Stimulated activated CD4-positive, alpha-beta T cell treated with anti-CD3 and anti-CD28 coated beads, Interleukin-1b, Interleukin-23, amount 100 ng/mL, for 1 hour (primary cell): ENCODE measurements around the gene FGA.
A peak's percentile ranks its signal among the peaks of the same experiment; 100 is the strongest.

Experiments used
- DNase-seq, 2 donors: peaks; one replicate each; pipeline ENCODE4 v3.0.0-alpha.2; 2020; ENCODE audit warnings: low read depth in 2 of 2

The FGA gene

GRCh38 chr4:154590329-154591006 is at the start of gene FGA:
TSS of gene FGA (minus strand) at chr4:154590742. CDS start at chr4:154590687, 55 bp downstream.
- no peak for DNase-seq

DNA sequence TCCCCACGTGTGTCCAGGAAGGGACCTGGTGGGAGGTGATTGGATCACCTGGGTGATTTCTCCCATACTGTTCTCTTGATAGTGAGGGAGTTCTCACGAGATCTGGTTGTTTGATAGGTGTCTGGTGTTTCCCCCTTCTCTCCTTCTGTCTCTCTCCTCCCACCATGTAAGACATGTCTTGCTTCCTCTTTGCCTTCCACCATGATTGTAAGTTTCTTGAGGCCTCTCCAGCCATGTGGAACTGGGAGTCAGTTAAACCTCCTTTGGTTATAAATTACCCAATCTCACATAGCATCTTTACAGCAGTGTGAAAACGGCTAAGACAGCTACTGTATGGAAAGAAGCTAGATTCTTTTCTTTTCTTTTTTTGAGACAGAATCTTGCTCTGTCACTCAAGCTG is 43.5 kb upstream of the FGA start:
- no peak for DNase-seq

DNA sequence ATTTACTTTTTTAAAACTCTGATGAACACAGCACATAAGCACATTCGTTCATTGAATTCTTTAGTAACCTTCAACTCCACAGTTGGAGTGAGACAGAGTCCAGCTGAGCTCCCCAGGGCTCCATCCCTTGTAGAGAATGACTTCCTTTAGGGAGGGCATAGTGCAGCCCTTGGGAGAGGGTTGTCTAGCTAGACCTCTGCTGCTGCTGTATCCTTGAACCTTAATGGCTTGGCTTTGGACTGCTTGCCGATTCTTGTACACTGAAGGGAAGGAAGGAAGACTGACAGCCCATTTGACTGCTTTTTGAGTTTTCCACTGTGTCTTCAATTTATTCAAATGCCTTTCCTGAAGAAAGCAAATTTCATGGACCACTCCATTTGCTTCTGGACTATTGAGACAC is 41.3 kb upstream of the FGA start:
- no peak for DNase-seq

GRCh38 chr4:154630324-154630723 is 39.8 kb upstream of the FGA start:
- no peak for DNase-seq

- peak in 1 of 2 donors; percentile 14 for DNase-seq
Observed at GRCh38 chr4:154626793-154627484, 36.4 kb upstream of the FGA start.

GRCh38 chr4:154625971-154626370 is 35.4 kb upstream of the FGA start:
- DNase-seq, result no peak

DNA sequence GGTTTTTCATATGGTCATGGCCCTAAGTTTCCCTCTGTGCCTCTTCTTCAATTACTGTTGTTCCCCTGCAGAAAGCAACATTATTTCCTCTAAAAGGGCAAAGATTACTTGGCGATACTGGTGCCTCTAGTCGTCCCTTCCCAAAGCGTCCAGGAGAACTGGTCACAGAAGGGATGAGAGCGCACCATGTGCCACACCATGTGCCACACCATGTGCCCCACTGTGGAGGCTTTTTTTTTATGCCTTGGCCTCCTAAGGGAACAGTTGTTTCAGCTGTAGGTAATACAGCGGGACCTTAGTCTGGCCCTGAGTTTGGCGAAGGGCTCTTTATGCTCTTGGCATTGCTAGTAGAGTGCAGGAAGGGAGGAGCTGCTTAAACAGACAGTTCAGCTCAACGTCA is 33.5 kb upstream of the FGA start:
- DNase-seq, result no peak

- DNase-seq, result no peak
Observed at GRCh38 chr4:154623436-154623835, 32.9 kb upstream of the FGA start.

DNA sequence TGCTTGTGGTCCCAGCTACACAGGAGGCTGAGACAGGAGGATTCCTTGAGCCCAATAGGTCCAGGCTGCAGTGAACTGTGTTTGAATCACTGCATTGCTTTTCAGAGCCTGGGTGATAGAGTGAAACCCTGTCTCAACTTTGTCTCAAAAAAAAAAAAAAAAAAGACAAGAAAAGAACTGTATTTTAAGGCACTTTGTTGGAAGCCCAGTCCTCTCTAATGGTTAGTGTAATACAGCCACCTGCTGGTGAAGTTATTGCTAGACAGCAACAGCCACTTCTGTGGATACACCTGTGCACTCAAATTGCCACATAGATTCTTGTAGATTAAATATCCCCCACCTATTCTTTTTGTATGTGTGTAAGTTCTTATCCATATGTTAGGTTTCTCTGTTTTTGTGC is 32.1 kb upstream of the FGA start:
- DNase-seq, result no peak

DNA sequence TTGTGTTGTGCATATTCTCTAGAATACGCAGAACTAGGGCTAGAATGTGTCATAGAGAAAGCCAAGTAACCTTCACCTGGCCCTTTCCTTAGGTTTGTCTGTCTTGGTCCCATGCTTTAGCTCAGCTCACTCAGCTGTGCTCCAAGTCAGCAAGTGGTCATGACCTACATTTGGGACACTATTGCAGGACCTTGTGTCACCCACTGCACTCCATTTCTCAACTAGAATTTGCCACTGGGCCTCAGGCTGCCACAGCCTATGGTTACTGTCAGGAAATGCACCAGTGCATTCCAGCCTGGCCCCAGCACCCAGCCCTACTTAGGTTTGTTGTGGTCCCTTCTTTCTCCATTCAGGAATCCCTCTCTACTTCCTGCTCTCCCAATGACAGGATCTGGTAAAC is 29.6 kb upstream of the FGA start:
- no peak for DNase-seq

GRCh38 chr4:154618708-154619315 is 28.3 kb upstream of the FGA start:
- DNase-seq, result peak in 1 of 2 donors; percentile 15

GRCh38 chr4:154617820-154618317 is 27.3 kb upstream of the FGA start:
- no peak for DNase-seq

GRCh38 chr4:154616731-154617130 is 26.2 kb upstream of the FGA start:
- no peak for DNase-seq

DNA sequence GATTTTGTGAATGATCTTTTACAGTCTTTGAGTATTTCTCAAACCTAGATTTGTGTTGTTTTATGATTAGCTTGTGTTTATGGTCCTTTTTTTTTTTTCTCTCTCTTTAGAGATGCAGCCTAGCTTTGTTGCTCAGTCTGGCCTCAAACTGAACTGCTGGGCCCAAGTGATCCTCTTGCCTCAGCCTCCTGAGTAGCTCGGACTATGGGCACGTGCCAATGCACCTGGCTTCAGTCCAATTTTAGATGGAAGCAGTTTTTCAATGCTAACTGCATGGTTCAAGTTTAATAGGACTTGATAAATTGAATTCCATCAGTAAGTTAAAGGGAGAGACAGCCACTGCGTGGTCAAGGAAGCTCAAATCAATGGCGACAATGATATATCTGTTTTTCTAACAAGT is 25.7 kb upstream of the FGA start:
- no peak for DNase-seq

- DNase-seq, result no peak
Observed at GRCh38 chr4:154615211-154615610, 24.7 kb upstream of the FGA start.

GRCh38 chr4:154614306-154614705 is 23.8 kb upstream of the FGA start:
- DNase-seq, result no peak

DNA sequence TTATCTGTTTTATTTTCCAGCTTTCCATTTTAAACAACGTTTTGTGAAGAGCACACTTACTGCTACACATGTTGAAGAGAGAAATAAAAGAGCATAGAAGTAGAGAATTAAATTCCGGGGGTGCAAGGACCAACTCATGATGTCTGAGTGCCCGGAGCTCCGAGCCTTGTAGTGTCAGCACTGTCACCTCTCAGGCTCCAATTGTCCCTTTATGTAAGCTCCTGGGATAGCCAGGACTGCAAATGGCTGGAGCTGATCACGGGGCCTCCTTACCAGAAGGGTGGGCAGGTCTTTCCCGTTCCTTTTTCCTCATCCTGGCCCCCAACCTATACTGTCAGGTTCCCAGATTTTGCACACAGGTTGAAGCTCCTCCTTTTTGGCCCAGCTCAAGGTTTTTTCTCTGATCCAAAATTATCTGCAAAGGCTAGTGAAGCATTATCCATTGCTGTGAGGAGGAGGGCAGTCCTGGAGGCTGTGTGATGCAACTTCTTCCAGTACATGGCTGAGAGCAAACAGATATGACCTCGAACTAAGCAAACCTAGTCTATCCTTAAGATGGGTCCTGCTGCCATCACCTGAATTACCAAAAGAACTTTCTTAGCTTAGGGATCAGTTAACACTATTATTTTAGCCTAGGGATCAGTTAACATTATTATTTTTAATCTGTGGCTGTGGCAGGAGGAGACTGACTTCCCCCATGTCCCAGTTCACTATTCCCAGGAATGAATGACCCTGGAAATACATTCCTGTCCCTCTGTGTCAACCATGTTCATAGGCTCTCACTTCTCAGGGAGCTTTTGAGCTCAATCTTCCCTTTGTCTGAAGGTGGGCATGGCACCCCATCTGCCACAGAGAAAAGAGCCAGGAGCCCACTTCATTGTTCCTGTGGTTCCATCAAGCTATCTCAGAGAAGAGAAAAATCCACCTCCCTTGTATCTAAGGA is 22.2 kb upstream of the FGA start, which contains the start of gene FGG:
Gene FGG (minus strand): TSS at position 185 of the 943 bp plus-strand sequence. CDS start 47 bp downstream, at position 138.
- DNase-seq, result no peak

DNA sequence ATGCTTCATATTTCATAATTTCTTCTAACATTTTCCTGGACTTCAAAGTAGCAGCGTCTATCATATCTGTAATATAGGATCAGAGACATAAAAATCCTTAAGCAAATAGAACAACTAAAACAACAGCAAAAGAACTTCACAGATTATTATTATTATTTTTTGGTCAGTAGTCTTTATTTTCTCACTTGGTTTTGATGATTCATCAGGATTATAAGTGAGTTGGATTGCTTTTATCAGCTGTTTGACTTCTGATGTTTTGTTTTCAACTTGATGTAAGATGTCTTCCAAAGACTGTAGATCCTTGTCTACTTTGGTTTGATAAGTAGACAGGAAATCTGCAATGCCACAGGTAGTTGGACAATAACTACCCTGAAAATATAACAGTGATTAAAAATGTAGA is 21.3 kb upstream of the FGA start:
- no peak for DNase-seq

GRCh38 chr4:154610582-154610981 is 20.0 kb upstream of the FGA start:
- no peak for DNase-seq

- no peak for DNase-seq
Observed at GRCh38 chr4:154609532-154609931, 19.0 kb upstream of the FGA start.

GRCh38 chr4:154608361-154609252 is 18.1 kb upstream of the FGA start:
- DNase-seq, result no peak
